Activated naive CD8-positive, alpha-beta T cell treated with anti-CD3 and anti-CD28 coated beads, Interleukin-2, amount 50 U/mL, for 16 hours (primary cell): ENCODE results near the gene LAMA1.

Experiments used
- DNase-seq: peaks from one replicate; pipeline ENCODE4 v3.0.0-alpha.2; 2020; ENCODE audit warnings: low read depth, low spot score

LAMA1 gene

DNA sequence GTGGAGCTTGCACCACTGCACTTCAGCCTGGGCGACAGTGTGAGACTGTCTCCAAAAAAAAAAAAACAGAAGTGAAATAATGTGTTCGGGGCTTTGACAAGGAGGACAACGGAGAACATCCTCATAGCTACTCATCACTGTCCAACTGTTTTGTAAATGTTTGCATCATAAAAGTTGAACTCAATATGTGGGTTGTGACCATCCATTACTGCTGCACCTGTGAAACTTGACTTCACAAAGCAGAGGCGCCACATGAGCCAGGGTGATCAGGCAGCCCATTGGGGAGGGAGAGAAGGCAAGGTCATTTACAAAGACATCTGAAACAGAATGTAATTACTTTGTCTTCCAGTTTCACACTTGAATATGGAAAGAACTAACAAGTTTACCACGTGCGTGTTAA is 61.6 kb downstream of the LAMA1 start:
- DNase-seq: no peak

DNA sequence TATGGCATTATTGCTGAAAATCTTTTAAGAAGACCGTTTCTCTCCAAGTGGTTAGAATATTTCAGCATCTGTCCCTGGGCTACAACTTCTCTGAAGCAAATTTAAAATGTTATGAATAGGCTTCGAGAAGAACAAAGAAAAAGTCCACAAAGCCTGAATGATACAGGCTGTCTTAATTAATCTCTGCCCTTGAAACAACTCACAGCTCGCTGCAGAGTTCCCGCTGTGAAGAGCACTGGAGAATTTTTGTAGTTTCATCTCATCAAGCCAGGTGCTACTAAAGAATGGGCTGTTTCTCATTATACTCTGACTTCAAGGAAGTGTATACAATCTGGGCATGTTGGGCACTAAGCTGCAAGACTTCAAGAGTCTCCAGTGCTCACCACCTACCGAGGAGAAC is 67.6 kb downstream of the LAMA1 start:
- DNase-seq: no peak

DNA sequence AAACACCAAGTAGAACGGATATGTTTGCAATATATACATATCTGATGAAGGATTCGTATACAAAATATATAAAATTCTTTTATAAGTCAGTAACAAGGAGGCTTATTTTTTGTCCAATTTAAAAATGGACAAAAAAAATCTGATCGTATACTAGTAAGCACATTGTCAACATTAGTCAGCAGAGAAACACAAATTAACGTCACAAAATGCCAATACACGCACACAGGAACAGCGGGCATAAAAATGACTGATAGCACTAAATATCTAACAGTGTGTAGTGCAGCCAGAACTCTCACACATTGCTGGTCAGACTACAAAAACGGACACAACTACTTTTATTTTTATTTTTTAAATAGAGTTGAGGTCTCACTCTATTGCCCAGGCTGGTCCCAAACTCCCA is 69.5 kb downstream of the LAMA1 start:
- DNase-seq: no peak

DNA sequence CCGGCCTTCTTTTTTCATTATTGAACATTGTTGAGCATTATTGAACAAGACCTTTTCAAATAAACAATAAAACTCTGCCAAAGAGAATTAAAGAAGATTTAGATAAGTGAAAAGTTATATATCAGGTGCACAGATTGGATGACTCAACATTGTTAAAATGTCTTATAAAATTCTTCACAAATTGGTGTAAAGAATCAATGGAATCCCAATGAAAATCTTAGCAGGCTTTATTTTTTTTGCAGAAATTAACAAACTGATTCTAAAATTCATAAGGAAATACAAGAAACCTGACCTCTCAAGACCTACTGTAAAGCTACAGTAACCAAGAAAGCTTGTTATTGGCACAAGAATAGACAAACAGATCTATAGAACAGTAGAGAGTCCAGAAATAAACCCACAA is 70.3 kb downstream of the LAMA1 start:
- DNase-seq: no peak

DNA sequence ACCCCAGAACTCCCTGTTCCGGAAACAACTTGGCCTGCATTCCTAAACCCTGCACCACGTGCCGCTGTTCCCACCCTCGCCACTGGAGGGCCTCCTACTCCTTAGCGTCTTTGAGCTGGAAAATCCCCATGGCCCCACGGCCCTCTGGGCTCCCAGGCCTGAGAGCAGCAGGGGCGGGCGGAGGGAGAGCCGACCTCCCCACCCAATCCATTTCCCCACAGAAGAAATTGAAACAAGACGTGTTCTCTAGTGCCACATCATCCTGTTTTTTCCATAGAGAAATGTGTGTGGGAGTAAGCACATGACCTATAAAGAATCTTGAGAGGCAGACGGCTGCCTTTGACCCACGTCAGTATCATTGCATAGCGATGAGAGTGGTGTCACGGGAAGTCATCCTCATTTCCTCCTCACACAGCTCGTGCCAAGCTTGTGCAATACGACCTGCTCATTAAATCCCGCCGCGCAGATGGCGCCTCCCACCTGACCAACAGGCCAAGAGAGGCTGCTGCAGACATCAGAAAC is 79.2 kb downstream of the LAMA1 start:
- no peak for DNase-seq

DNA sequence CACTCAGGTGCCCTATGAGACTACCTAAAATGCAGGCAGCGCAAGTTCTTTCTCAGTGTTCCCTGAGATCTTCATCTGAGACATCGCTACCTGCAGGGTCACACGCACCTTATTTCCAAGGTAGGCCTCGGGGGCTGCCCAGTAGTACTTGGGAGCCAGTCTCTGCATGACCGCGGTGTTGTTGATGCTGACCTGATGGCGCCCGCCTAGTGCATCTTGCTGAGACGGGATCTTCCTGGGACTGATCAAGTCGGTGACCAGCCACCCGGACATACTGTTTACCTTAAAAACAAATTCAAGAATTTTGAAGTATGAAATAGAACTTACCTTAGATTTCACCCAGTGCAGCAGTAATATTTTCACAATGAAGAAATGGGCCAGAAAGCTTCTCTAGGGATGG is 80.1 kb downstream of the LAMA1 start:
- no peak for DNase-seq

DNA sequence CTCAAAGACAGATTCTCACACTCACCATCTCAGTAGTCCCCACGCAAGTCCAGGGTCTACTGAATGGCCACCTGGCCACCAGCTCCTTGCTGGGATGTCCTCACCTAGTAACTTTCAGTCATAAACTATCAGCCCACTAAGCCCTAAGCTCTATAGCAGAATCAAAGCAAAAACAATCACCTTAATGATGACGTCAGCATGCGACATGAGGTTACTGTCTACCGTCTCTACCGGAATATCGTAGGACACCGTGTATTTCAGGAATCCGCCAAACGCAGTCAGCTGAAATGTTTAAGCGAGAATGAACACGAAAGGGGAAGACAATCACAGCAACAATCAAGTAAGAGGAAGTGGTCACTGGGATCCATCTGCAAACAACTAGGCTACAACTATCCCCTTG is 81.8 kb downstream of the LAMA1 start:
- no peak for DNase-seq

DNA sequence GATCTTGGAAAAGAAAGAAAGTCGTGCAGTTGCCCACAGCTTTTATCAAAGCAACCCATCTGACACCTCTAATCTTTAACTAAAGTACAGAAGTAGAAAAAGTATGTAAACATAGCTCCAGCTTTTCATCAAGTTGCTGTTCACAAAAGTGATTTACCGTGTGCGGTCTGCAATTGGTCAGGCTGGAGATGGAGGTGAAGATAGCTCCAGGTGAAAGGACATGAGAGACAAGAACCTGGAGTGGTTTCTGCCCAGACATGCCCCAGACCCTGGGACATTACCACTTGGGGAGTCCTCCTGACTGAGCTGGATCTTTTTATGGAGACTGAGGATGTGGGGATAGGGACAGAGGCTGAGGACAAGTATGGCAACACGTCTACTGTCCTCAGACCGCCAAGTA is 82.7 kb downstream of the LAMA1 start:
- no peak for DNase-seq

DNA sequence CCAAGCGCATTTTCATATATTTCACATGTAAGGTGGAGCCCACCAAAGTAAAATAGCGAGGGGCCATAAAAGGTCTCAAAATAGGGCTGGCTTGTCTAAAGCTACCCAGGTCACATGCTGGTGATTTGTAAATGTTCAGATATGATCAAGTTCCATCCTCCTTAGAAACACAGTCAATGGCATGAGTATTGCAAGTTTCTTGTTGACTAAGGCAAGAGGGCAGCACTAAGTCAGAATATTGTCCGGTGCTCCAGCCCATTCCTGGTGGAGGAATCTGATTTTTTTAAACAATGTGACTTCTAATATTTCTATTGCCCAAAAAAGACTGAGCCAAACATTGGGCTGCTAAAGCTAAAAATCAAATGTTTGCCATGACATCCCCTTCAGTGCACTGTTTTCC is 85.1 kb downstream of the LAMA1 start:
- no peak for DNase-seq

DNA sequence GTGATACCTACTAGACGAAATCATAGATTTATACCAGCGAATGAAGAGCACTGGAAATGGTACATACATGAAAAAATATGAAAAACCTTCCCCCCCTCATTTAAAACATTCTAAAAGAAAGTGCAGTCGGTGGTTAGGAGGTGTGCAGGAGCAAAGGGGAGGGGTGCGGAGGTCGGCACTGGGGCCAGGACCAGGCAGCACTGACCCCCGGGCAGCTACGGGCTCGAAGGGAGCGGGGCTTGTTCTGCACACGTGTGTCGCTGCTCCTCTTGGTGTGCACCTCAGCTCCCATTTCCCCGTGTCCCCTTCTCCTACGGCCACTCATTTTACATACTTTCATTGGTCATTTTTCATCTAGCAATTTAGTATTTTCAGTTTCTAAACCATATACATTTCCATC is 89.0 kb downstream of the LAMA1 start:
- no peak for DNase-seq

DNA sequence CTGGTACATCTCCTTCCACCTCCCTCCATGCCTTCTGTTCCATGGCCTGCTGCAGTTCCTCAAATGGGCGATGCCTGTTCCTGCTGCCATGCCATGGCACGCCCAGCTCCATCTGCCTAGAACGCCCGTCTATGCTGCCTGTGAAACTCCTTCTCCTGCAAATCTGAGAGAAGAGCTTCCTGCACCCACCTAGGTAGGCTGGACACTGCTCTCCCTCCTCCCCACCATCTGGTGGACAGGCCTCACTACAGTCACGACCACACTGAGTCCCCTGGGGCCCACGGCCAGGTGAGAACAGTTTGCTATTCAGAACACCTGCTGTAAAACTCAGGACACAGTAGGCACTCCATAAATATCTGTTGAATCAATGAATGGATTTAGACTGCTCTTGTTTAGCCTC is 92.4 kb downstream of the LAMA1 start:
- no peak for DNase-seq

DNA sequence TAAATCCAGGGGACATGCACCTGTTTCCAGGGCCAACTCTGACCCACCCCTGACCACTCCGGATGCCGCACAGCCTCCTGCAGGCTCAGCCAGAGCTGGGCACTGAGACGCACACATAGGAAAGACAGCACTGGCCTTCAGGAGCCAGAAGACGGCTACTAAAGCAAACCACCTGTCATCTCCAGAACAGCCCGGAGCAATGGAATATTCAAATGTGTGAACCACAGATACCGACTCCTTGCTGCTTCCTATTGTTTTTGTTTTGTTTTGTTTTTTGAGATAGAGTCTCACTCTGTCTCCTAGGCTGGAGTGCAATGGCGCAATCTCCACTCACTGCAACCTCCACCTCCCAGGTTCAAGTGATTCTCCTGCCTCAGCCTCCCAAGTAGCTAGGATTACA is 94.0 kb downstream of the LAMA1 start:
- no peak for DNase-seq

DNA sequence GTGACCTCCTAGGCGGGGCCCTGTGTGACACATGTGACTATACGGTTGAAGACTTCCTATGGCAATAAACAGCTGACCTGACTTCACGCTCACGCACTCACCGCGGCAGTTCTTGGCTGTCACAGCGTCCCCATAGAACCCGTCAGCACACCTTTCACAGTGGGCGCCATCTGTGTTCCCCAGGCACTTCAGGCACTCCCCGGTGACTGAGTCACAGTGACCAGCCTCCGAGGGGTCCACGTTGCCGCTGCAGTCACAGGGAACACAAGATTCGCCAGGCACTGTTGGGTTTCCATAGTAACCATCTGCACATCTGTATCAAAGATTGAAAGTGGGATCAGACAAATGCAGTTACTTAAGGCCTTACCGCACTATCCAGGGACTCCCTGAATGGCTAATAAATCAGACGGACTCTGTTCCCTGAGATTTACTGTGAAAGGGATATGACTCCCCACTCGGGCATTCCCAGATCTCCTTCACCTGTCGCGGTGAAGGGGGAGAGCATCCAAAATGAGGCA is 94.5 kb downstream of the LAMA1 start:
- DNase-seq: no peak

DNA sequence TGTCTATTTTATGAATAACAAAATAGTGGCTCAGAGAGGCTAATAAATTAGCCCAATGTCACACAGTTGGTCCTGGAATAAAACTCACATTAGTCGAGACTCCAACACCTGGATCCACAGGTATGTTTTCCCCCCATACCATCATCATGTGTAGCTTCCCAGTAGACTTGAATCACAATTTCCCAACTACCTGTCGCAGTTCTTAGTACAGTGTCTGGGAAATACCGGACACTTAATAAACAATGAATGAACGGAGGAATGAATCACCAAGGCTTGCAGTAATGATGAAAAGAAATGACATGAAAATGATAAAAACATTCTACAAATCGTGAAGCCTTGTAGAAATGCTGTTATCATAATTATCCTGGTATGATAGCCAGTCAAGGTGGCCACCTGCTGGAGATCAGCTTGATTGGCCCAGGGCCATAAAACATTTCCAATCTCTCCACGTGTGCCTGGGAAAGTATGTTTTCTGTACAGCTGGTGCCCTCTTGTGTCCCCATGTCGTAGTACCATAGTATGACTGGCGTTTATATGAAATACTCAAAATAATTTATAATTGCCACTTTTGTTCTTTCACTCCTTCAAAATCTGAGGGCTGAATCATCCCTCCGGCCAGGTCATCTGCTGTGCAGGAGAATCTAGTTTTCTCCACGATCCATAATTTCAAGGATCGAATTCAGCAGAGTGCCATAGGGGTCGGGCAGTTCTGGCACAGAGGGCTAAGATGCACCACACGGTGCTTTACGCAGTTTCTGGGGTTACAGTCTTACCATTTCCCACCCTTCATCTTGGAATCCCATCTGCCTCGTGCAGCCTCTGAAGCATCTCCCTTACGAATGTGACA is 95.4 kb downstream of the LAMA1 start:
- DNase-seq: no peak

DNA sequence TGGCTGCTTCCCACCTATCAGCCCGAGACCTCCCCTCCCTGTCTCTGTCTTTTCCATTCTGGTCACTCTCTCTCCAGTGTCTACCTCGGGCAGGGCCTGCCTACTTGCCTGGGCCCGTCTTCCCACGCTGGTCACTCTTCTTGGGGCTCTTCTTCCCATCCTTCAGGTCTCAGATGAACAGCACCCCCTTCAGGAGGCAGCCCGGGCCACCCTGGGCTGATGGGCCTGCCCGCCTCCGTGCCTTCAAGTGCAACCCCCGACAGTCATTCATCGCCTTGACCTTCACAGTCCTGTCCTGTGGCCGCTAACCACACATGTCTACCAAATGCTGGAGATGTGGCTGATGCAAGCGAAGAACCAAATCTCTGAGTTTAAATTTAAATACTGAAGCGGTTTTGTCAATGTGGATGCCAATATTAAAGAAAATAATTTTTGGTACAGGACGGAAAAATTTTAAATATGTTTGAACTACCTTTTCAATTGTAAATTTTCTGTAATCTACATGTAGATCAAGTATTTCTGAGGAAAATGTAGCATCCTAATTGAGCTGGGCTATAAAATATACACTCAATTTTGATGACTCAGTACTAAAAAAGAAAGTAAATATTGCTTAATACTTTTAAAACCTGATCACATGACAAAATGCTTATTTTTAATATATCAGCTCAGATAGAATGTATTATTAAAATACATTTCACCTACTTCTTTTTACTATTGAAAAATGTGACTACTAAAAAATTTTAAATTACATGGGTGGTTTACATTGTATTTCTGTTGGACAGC is 96.4 kb downstream of the LAMA1 start:
- no peak for DNase-seq

DNA sequence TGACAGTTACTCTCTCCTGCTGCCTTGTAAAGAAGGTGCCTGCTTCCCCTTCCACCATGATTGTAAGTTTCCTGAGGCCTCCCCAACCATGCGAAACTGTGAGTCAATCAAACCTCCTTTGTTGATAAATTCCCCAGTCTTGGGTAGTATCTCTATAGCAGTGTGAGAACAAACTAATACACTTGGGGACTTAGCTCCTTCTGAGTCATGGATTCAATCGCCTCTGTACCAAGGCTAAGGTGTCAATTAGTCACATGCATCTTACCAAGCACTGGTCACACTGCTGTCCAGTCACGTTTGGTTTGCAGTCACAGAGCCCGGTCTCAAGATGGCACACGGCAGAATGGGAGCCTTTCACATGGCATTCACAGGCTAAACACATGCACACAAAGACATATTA is 100.6 kb downstream of the LAMA1 start:
- DNase-seq: no peak

DNA sequence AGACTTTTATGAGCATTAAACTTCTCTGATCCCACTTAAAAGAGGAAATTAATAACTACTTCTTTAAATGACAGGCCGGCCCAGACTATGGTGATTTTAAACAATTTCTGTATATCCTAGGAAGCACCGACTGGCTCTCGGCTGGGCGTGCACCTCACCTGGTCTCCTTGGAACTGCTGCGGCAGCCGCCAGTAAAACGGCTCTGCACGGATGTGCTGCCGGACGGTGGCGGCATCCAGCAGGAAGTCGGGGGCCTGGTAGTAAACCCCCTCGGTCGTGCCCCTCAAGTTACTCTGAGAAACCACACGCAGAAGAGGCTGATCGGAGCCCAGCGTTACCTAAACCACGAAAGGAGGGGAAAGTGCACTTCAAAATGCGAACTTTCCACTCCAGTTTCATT is 106.5 kb downstream of the LAMA1 start:
- no peak for DNase-seq

DNA sequence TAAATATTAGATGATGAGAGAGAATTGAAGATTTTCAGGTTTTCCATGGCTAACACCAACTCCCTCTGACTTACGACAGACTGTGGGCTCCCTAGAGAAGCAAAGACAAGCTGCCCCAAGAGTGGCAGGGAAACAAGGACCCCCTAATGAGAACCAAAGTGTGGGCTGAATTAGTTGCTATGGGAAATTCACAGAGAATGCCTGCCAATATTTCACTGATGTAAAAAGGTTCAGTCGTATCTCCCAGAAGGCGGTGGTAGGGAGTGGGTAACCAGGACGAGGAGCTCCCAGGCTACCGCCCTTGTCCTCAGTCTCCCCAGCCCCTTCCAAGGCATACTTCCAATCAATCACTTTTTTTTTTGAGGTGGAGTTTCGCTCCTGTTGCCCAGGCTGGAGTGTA is 113.6 kb downstream of the LAMA1 start:
- no peak for DNase-seq

DNA sequence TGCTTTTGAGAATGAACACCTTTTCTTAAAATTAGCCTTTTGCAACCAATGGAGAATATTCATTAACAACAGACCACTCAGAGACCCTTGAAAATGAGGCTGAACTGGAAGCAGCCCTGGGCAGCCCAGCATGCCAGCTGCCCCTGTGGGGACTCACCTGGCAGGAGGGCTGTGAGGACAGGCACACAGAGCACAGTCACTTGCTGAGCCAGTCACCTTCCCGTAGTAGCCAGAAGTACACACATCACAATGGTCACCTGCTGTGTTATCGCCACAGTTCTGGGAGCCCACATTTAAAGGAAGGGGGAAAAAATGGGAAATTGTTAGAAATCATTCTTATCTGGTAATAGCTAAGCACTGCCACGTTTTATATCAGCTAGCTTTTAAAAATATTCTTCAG is 115.5 kb downstream of the LAMA1 start:
- DNase-seq: no peak

DNA sequence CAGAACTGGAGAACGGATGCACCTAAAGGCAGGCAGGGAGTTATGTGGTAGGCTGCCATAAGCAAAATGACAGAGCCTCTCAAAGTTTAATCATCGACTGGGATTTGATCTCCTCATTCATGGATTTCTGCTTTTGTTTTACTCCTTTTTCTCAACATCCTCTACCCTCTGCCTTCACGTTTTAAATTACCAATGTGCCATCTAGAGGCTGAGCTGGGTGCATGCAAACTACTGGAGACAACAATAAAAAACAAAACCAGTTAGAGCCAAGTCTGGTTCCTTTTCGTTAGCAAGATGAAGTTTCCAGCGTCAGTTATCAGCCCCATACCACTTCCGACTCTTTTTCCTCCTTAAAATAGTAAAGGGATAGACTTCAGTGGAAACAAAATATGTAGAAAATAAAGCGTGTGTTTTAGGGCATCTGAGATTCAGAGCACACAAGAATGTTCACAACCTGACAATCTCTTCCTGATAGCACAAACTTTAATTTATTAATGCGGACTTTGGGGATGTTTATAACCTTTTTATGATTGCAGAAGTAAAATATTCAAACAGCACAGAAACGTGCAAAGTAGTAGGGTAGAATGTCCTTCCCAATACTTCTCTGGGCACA is 117.0 kb downstream of the LAMA1 start:
- no peak for DNase-seq

DNA sequence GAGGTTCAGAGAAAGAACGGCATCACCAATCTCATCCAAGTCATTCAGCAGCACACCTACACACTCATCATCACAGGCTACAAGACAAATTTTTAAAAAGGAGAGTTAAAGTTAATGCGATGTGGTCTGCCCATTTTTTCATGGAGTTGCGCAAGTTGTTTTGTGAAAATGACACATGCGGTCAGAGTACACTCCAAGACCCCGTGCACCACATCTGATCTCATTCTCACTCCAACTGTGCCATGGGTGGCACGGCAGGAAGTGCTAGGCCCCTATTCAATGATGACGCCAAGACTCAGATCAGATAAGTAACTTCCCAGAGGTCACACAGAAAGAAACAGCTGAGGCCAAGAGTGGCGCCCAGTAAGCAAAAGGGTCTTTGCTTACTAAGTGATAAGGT is 119.8 kb downstream of the LAMA1 start:
- no peak for DNase-seq

DNA sequence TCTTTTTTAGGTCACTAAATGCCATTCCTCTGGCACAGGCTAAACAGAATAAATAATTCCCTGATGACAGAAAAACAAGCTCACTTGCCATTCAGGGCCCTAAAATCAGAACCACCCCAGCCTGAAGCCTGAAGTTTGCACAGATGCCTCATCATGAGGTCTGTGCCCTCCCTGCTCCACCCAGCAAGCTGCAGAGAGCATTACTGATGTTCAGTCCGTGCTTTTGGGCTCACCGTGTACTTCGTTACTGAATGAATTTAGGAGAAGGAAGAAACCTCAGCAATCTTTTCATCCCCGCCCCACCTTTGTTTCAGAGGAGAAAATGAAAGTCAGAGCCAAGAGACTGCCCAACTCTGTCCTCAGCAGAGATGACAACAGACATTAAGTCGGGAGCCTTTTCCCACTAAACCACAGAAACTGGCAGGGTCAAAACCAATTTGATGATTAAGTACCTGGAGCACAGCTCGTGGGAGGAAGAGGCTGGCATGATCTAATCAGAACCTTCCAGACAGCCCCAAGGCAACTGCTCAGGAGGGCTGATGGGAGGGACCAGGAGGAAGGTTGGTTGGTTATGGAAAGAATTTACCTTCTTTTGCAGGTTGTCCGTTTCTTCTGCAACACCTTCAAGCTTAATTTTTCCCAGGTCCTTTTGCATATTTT is 122.7 kb downstream of the LAMA1 start:
- DNase-seq: no peak
